OCI-LY7 (cell line): ENCODE results near the gene NGEF.

Experiments used
- CTCF ChIP-seq: fragments of 200-600 bp; sonication (generic); conservative IDR thresholded peaks from 2 replicates; pipeline ENCODE4 v1.5.1; 2014; ENCODE audit warnings: mild to moderate bottlenecking, antibody characterized with exemption, low read length, moderate library complexity, mixed read lengths
- EZH2phosphoT487 ChIP-seq: fragments of 200-600 bp; sonication (generic); IDR thresholded peaks from 2 replicates; pipeline ENCODE4 v1.6.1; 2018; ENCODE audit warnings: low read depth, borderline replicate concordance, mild to moderate bottlenecking, mixed run types, antibody characterized with exemption, low read length, moderate library complexity, mixed read lengths

- TF ChIP-seq CTCF (no peak), EZH2phosphoT487 (no peak)
Observed at GRCh38 chr2:233007270-233007669, 5.8 kb downstream of the NGEF start.
